ENCODE data around the gene HORMAD1. TPM values are rescaled to one million over a fixed set of nuclear protein-coding genes. Genes with fewer than 3 reads are reported as not detected.

Gene HORMAD1
- polyA plus RNA-seq, 3 donors = 0.48 to 5.6 TPM; not detected in 1

GRCh38 chr1:150696590-150696989 lies 24.1 kb downstream of the HORMAD1 start:
- peaks cover 0 to 2% (median 0%) of the 10 kb centered on the region in 3 donors for H3K27me3 Mint-ChIP-seq (ENCODE audit: low read depth in 3 of 3)
- no peaks in the 10 kb centered on the region for H4K20me1 ChIP-seq (ENCODE audit: insufficient read depth, low read length)
- H3K9ac ChIP-seq (ENCODE audit: insufficient read depth, low read length, poor library complexity, severe bottlenecking) = peak overlapping the region; percentile 24
- H3K79me2 ChIP-seq (ENCODE audit: insufficient read depth, low read length) = peaks cover 13% of the 10 kb centered on the region
- H3K4me2 ChIP-seq (replicated peaks; ENCODE audit: extremely low read depth, low read length, poor library complexity, severe bottlenecking) = peak overlapping the region; percentile 84
- H3K27ac ChIP-seq (ENCODE audit: low read depth in 1 of 2, low read length in 2 of 2) = no peak overlapping the region
- H3K4me1 ChIP-seq (ENCODE audit: control insufficient read depth in 1 of 2, insufficient read depth in 2 of 2, low read length in 2 of 2) = peaks cover 7 to 18% of the 10 kb centered on the region in 2 donors
- no peak for DNase-seq
- peaks cover 24 to 30% of the 10 kb centered on the region in 2 donors for H3K36me3 Mint-ChIP-seq
- no CpG with 5 or more reads among the region's 6 CpGs for WGBS (ENCODE audit: insufficient coverage)
- peak overlapping the region in 6 of 7 donors; percentile 65 to 90 (median 77) for H3K27ac Mint-ChIP-seq
- H3K4me1 Mint-ChIP-seq = peaks cover 20% of the 10 kb centered on the region
- H3K9me3 Mint-ChIP-seq = no peaks in the 10 kb centered on the region
- H2AFZ ChIP-seq (ENCODE audit: insufficient read depth, low read depth, low read length, poor library complexity, severe bottlenecking) = peak overlapping the region; percentile 70
- H3K4me3 ChIP-seq (replicated peaks in 1 of 3; ENCODE audit: low read depth in 2 of 3, low read length in 3 of 3) = peak overlapping the region; percentile 51 to 73 (median 57)
- intact Hi-C loops (cut with micrococcal nuclease) = no loop called here
- H3K9me3 ChIP-seq (replicated peaks in 1 of 2; ENCODE audit: control insufficient read depth in 1 of 2, insufficient read depth in 1 of 2, low read length in 2 of 2) = no peaks in the 10 kb centered on the region
- no peaks in the 10 kb centered on the region for H3K27me3 ChIP-seq (ENCODE audit: control insufficient read depth in 2 of 2, insufficient read depth in 2 of 2, low read length in 2 of 2)
- peak overlapping the region; percentile 82 to 95 for H3K4me3 Mint-ChIP-seq
- peaks cover 10 to 30% of the 10 kb centered on the region in 2 donors for H3K36me3 ChIP-seq (replicated peaks in 1 of 2; ENCODE audit: control insufficient read depth in 1 of 2, insufficient read depth in 2 of 2, low read length in 2 of 2)
- TF ChIP-seq, protein P1, sequence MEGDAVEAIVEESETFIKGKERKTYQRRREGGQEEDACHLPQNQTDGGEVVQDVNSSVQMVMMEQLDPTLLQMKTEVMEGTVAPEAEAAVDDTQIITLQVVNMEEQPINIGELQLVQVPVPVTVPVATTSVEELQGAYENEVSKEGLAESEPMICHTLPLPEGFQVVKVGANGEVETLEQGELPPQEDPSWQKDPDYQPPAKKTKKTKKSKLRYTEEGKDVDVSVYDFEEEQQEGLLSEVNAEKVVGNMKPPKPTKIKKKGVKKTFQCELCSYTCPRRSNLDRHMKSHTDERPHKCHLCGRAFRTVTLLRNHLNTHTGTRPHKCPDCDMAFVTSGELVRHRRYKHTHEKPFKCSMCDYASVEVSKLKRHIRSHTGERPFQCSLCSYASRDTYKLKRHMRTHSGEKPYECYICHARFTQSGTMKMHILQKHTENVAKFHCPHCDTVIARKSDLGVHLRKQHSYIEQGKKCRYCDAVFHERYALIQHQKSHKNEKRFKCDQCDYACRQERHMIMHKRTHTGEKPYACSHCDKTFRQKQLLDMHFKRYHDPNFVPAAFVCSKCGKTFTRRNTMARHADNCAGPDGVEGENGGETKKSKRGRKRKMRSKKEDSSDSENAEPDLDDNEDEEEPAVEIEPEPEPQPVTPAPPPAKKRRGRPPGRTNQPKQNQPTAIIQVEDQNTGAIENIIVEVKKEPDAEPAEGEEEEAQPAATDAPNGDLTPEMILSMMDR (IDR thresholded peaks at IDR 0.05) = no peak

- intact Hi-C loops (cut with micrococcal nuclease) = no loop called here
- no peak overlapping the region for H3K4me3 Mint-ChIP-seq
- no peak for DNase-seq
These were observed 24.5 kb downstream of the HORMAD1 start for GRCh38 chr1:150696162-150696561.

More at GRCh38 chr1:150696162-150696561, 24.5 kb downstream of the HORMAD1 start:
- Mint-ChIP-seq H3K4me1 (peaks cover 20% of the 10 kb centered on the region), H3K9me3 (no peaks in the 10 kb centered on the region), H3K27me3 (ENCODE audit: low read depth in 3 of 3) (peaks cover 0 to 2% (median 0%) of the 10 kb centered on the region in 3 donors), H3K36me3 (peaks cover 25 to 34% of the 10 kb centered on the region in 2 donors), H3K27ac (peak overlapping the region in 2 of 7 donors; percentile 7 to 53)
- no peak overlapping the region for H2AFZ ChIP-seq (ENCODE audit: insufficient read depth, low read depth, low read length, poor library complexity, severe bottlenecking)
- no peak overlapping the region for H3K9ac ChIP-seq (ENCODE audit: insufficient read depth, low read length, poor library complexity, severe bottlenecking)
- no CpG with 5 or more reads among the region's 1 CpG for WGBS (ENCODE audit: insufficient coverage)
- H4K20me1 ChIP-seq (ENCODE audit: insufficient read depth, low read length) = no peaks in the 10 kb centered on the region
- peak overlapping the region in 1 of 3 experiments; percentile 73 for H3K4me3 ChIP-seq (replicated peaks in 1 of 3; ENCODE audit: low read depth in 2 of 3, low read length in 3 of 3)
- TF ChIP-seq, protein P1 (IDR thresholded peaks at IDR 0.05) = no peak
- H3K4me1 ChIP-seq (ENCODE audit: control insufficient read depth in 1 of 2, insufficient read depth in 2 of 2, low read length in 2 of 2) = peaks cover 7 to 18% of the 10 kb centered on the region in 2 donors
- no peaks in the 10 kb centered on the region for H3K27me3 ChIP-seq (ENCODE audit: control insufficient read depth in 2 of 2, insufficient read depth in 2 of 2, low read length in 2 of 2)
- H3K9me3 ChIP-seq (replicated peaks in 1 of 2; ENCODE audit: control insufficient read depth in 1 of 2, insufficient read depth in 1 of 2, low read length in 2 of 2) = no peaks in the 10 kb centered on the region
- H3K27ac ChIP-seq (ENCODE audit: low read depth in 1 of 2, low read length in 2 of 2) = no peak overlapping the region
- peaks cover 10 to 34% of the 10 kb centered on the region in 2 donors for H3K36me3 ChIP-seq (replicated peaks in 1 of 2; ENCODE audit: control insufficient read depth in 1 of 2, insufficient read depth in 2 of 2, low read length in 2 of 2)
- H3K79me2 ChIP-seq (ENCODE audit: insufficient read depth, low read length) = peaks cover 13% of the 10 kb centered on the region
- H3K4me2 ChIP-seq (replicated peaks; ENCODE audit: extremely low read depth, low read length, poor library complexity, severe bottlenecking) = peak overlapping the region; percentile 84

All from CD14-positive monocyte (primary cell).